Motor neuron (in vitro differentiated cells): ENCODE data around the gene SMCO2. TPM values are rescaled to one million over a fixed set of nuclear protein-coding genes. Genes with fewer than 3 reads are reported as not detected.

ENCODE experiments used
- ATAC-seq, 8 experiments: fragments of 200-7000 bp; cut with Tn5 transposase; replicated peaks in 6 of 8; 2 replicates each; pipeline ENCODE4 v1.8.0; 2021; ENCODE audit warnings: mild to moderate bottlenecking in 8 of 8, moderate library complexity in 8 of 8
- H3K27ac ChIP-seq, 2 donors: fragments of 250-450 bp; sonication (Bioruptor Pico); 2 replicates each; pipeline ENCODE4 v1.9.0; 2021; ENCODE audit warnings: antibody characterized with exemption in 2 of 2, mild to moderate bottlenecking in 2 of 2, moderate library complexity in 1 of 2
- H3K4me1 ChIP-seq, 2 donors: fragments of 250-450 bp; sonication (Bioruptor Pico); replicated peaks in 1 of 2; 2 replicates each; pipeline ENCODE4 v1.6.1; 2021; ENCODE audit warnings: antibody characterized with exemption in 2 of 2, mild to moderate bottlenecking in 2 of 2, moderate library complexity in 1 of 2
- H3K4me3 ChIP-seq, 5 donors: fragments of 250-450 bp; sonication (Bioruptor Pico); 2 replicates each; pipeline ENCODE4 v1.9.0; 2021; ENCODE audit warnings: antibody characterized with exemption in 5 of 5, mild to moderate bottlenecking in 5 of 5, moderate library complexity in 4 of 5
- whole genome bisulfite sequencing, 10 experiments: fragments of 450-650 bp; shearing (Covaris generic); methylation state at CpG; one replicate each; pipeline ENCODE4 v1.0.0; 2022; 5-methylcytosine and 5-hydroxymethylcytosine counted together
- in situ Hi-C, 9 experiments: fragments of 400-800 bp; cut with MboI; loops; one replicate each; pipeline ENCODE4 v1.15.0; 2021; ENCODE audit warnings: low sequenced_read_pairs in 9 of 9, low pct_unique_long_range_greater_than_20kb in 2 of 9; ENCODE audit not compliant: unreplicated experiment in 9 of 9
- total RNA-seq, 8 experiments: library from RNA; unstranded; fragments of 300-600 nt; gene quantifications; 2 replicates each; pipeline versions ENCODE4 v1.2.3 to v1.2.4, GENCODE V29; 2022

The SMCO2 gene
- total RNA-seq: under 1 TPM in 1 of 8 experiments, not detected in 7; 0.71 TPM

GRCh38 chr12:27446436-27446835 lies at the start of gene SMCO2:
TSS of gene SMCO2 (plus strand) at chr12:27446736. CDS start at chr12:27470632, 23,896 bp downstream.
- peaks cover 0 to 4% of the 10 kb centered on the region in 2 donors for H3K4me1 ChIP-seq
- in situ Hi-C loops: loop anchor here in 5 of 9 experiments (25.0 kb wide), 2 partner anchors 191 to 216 kb away; no protein-coding TSS in a partner anchor
- no peak for ATAC-seq
- no peak within 1 kb of the TSS for H3K27ac ChIP-seq
- 59 to 100% (median 74%) methylated on average over 1 to 2 of the region's 3 CpGs; no CpG with 5 or more reads in 4 of the 10 experiments for WGBS, 10 experiments
- H3K4me3 ChIP-seq: no peak within 1 kb of the TSS

- Histone ChIP-seq H3K4me1 (no peaks in the 10 kb centered on the region), H3K4me3 (no peak overlapping the region), H3K27ac (no peak overlapping the region)
- no peak for ATAC-seq
- in situ Hi-C loops: no loop called here
- 70 to 95% (median 87%) methylated on average over 1 to 2 of the region's 2 CpGs; no CpG with 5 or more reads in 2 of the 10 experiments for WGBS, 10 experiments
Measured at GRCh38 chr12:27398466-27398865, 48.1 kb upstream of the SMCO2 start.

- in situ Hi-C loops: no loop called here
- 75 to 100% (median 93%) methylated on average over 1 to 2 of the region's 2 CpGs; no CpG with 5 or more reads in 5 of the 10 experiments for whole genome bisulfite sequencing, 10 experiments
- peak in 5 of 8 experiments; percentile 50 to 66 (median 57) for ATAC-seq
- H3K4me3 ChIP-seq: no peak overlapping the region
- H3K27ac ChIP-seq: no peak overlapping the region
- H3K4me1 ChIP-seq: no peaks in the 10 kb centered on the region
Measured at GRCh38 chr12:27399074-27399473, 47.5 kb upstream of the SMCO2 start.

- ATAC-seq: peak in 2 of 8 experiments; percentile 50 to 90
- 17 to 100% (median 76%) methylated on average over 1 to 5 of the region's 5 CpGs for WGBS, 10 experiments
- in situ Hi-C loops: no loop called here
- no peaks in the 10 kb centered on the region for H3K4me1 ChIP-seq
- no peak overlapping the region for H3K27ac ChIP-seq
- no peak overlapping the region for H3K4me3 ChIP-seq
Measured at GRCh38 chr12:27400856-27401354, 45.6 kb upstream of the SMCO2 start.

GRCh38 chr12:27412047-27412446 lies 34.5 kb upstream of the SMCO2 start:
- in situ Hi-C loops: no loop called here
- no peak for ATAC-seq
- no peak overlapping the region for H3K4me3 ChIP-seq
- H3K27ac ChIP-seq: no peak overlapping the region
- no peaks in the 10 kb centered on the region for H3K4me1 ChIP-seq

GRCh38 chr12:27422697-27423096 lies 23.8 kb upstream of the SMCO2 start:
- no peak for ATAC-seq
- H3K27ac ChIP-seq: no peak overlapping the region
- H3K4me1 ChIP-seq: no peaks in the 10 kb centered on the region
- in situ Hi-C loops: no loop called here
- WGBS, 10 experiments: 80 to 100% (median 96%) methylated on average over 1 to 2 of the region's 2 CpGs; no CpG with 5 or more reads in 2 of the 10 experiments
- H3K4me3 ChIP-seq: no peak overlapping the region

GRCh38 chr12:27424631-27425230 lies 21.8 kb upstream of the SMCO2 start:
- H3K4me1 ChIP-seq: no peaks in the 10 kb centered on the region
- WGBS, 10 experiments: 67 to 95% (median 80%) methylated on average over 2 to 4 of the region's 4 CpGs; no CpG with 5 or more reads in 1 of the 10 experiments
- no peak overlapping the region for H3K27ac ChIP-seq
- in situ Hi-C loops: loop anchor here in 5 of 9 experiments (25.0 kb wide), 2 partner anchors 213 to 238 kb away; no protein-coding TSS in a partner anchor
- peak in 5 of 8 experiments; percentile 54 to 86 (median 67) for ATAC-seq
- no peak overlapping the region for H3K4me3 ChIP-seq

- H3K27ac ChIP-seq: no peak overlapping the region
- H3K4me3 ChIP-seq: no peak overlapping the region
- no peak for ATAC-seq
- 40 to 96% (median 91%) methylated on average over 1 to 5 of the region's 5 CpGs; no CpG with 5 or more reads in 2 of the 10 experiments for WGBS, 10 experiments
- H3K4me1 ChIP-seq: no peaks in the 10 kb centered on the region
- in situ Hi-C loops: loop anchor here in 5 of 9 experiments (25.0 kb wide), 2 partner anchors 212 to 237 kb away; no protein-coding TSS in a partner anchor
Measured at GRCh38 chr12:27425306-27425705, 21.2 kb upstream of the SMCO2 start.

- WGBS, 10 experiments: 70 to 100% (median 83%) methylated on average over 1 to 6 of the region's 6 CpGs; no CpG with 5 or more reads in 1 of the 10 experiments
- peak in 3 of 8 experiments; percentile 33 to 84 (median 80) for ATAC-seq
- no peaks in the 10 kb centered on the region for H3K4me1 ChIP-seq
- H3K27ac ChIP-seq: no peak overlapping the region
- in situ Hi-C loops: loop anchor here in 5 of 9 experiments (25.0 kb wide), 2 partner anchors 210 to 235 kb away; no protein-coding TSS in a partner anchor
- H3K4me3 ChIP-seq: no peak overlapping the region
Measured at GRCh38 chr12:27426743-27427487, 19.6 kb upstream of the SMCO2 start.

GRCh38 chr12:27427824-27428223 lies 18.7 kb upstream of the SMCO2 start:
- no peaks in the 10 kb centered on the region for H3K4me1 ChIP-seq
- no peak overlapping the region for H3K4me3 ChIP-seq
- 71 to 100% (median 88%) methylated on average over 1 to 2 of the region's 3 CpGs; no CpG with 5 or more reads in 3 of the 10 experiments for WGBS, 10 experiments
- H3K27ac ChIP-seq: no peak overlapping the region
- ATAC-seq: no peak
- in situ Hi-C loops: loop anchor here in 5 of 9 experiments (25.0 kb wide), 2 partner anchors 209 to 234 kb away; no protein-coding TSS in a partner anchor

- Histone ChIP-seq H3K27ac (no peak overlapping the region), H3K4me1 (no peaks in the 10 kb centered on the region), H3K4me3 (no peak overlapping the region)
- in situ Hi-C loops: loop anchor here in 5 of 9 experiments (25.0 kb wide), 2 partner anchors 209 to 234 kb away; no protein-coding TSS in a partner anchor
- ATAC-seq: no peak
Measured at GRCh38 chr12:27428466-27428865, 18.1 kb upstream of the SMCO2 start.

GRCh38 chr12:27429606-27430005 lies 16.9 kb upstream of the SMCO2 start:
- no peak overlapping the region for H3K27ac ChIP-seq
- 82 to 100% (median 93%) methylated on average over 1 to 2 of the region's 2 CpGs; no CpG with 5 or more reads in 1 of the 10 experiments for WGBS, 10 experiments
- H3K4me1 ChIP-seq: no peaks in the 10 kb centered on the region
- ATAC-seq: no peak
- no peak overlapping the region for H3K4me3 ChIP-seq
- in situ Hi-C loops: loop anchor here in 5 of 9 experiments (25.0 kb wide), 2 partner anchors 208 to 233 kb away; no protein-coding TSS in a partner anchor

GRCh38 chr12:27431185-27431584 lies 15.4 kb upstream of the SMCO2 start:
- H3K4me1 ChIP-seq: no peaks in the 10 kb centered on the region
- no peak for ATAC-seq
- in situ Hi-C loops: loop anchor here in 5 of 9 experiments (25.0 kb wide), 2 partner anchors 206 to 231 kb away; no protein-coding TSS in a partner anchor
- WGBS, 10 experiments: 67 to 100% (median 100%) methylated on average over 1 to 4 of the region's 4 CpGs; no CpG with 5 or more reads in 1 of the 10 experiments
- no peak overlapping the region for H3K27ac ChIP-seq
- no peak overlapping the region for H3K4me3 ChIP-seq
